T-cell (primary cell): ENCODE results near the gene PRKAA1. TPM values are rescaled to one million over a fixed set of nuclear protein-coding genes. Genes with fewer than 3 reads are reported as not detected.
"Not testable (repeated sequence)": the region's sequence is repeated elsewhere in the genome, so short reads cannot be mapped to it uniquely, and the experiment has no call there.

Experiments
- ATAC-seq, 4 experiments: fragments of 200-7000 bp in 3 of 4; fragments of 150-1000 bp in 1 of 4; cut with Tn5 transposase; replicated peaks in 1 of 4; 1 replicate in 3 of 4; 2 replicates in 1 of 4; pipeline ENCODE4 v1.10.0; 2021; ENCODE audit warnings: moderate library complexity in 3 of 4, mild to moderate bottlenecking in 2 of 4, moderate number of reproducible peaks in 1 of 4
- CTCF ChIA-PET, 2 donors: fragments of 300-600 bp; sonication (Branson Sonifier 250); formaldehyde crosslinking; loops; one replicate each; lab custom pipeline; 2022; ENCODE audit warnings: antibody characterized with exemption in 2 of 2; lab: Charles Lee
- POLR2A ChIA-PET, 2 donors: fragments of 300-600 bp; sonication (Branson Sonifier 250); formaldehyde crosslinking; loops; one replicate each; lab custom pipeline; 2022; ENCODE audit warnings: antibody characterized with exemption in 2 of 2; lab: Charles Lee
- DNase-seq, 35 experiments: peaks; one replicate each; pipeline versions ENCODE4 v3.0.0 to v3.0.0-alpha.2; 2013 to 2023
- H3K27ac ChIP-seq: one replicate; pipeline ENCODE4 v1.5.1; 2013; ENCODE audit warnings: low read length
- H3K27me3 ChIP-seq, 2 experiments: replicated peaks in 1 of 2; 1 replicate in 1 of 2; 2 replicates in 1 of 2; pipeline versions ENCODE4 v1.6.1 to v1.7.0; 2013; ENCODE audit warnings: low read length in 1 of 2, mixed read lengths in 1 of 2; ENCODE audit not compliant: control insufficient read depth in 2 of 2, insufficient read depth in 2 of 2; ENCODE audit errors: extremely low read depth in 1 of 2
- H3K36me3 ChIP-seq, 2 donors: 1 replicate in 1 of 2; 2 replicates in 1 of 2; pipeline versions ENCODE4 v1.6.1 to v1.7.0; 2013; ENCODE audit warnings: low read length in 1 of 2; ENCODE audit not compliant: control insufficient read depth in 2 of 2, insufficient read depth in 1 of 2; ENCODE audit errors: extremely low read depth in 1 of 2
- H3K4me1 ChIP-seq, 2 experiments: 1 replicate in 1 of 2; 2 replicates in 1 of 2; pipeline versions ENCODE4 v1.6.1 to v1.7.0; 2013; ENCODE audit warnings: low read length in 2 of 2, mixed read lengths in 1 of 2; ENCODE audit not compliant: insufficient read depth in 2 of 2, control insufficient read depth in 1 of 2; ENCODE audit errors: extremely low read depth in 1 of 2
- H3K4me3 ChIP-seq, 2 donors: 1 replicate in 1 of 2; 2 replicates in 1 of 2; pipeline versions ENCODE4 v1.5.1 to v1.7.0; 2013; ENCODE audit warnings: mild to moderate bottlenecking in 2 of 2, low read length in 1 of 2, moderate library complexity in 1 of 2; ENCODE audit not compliant: control insufficient read depth in 1 of 2; ENCODE audit errors: extremely low read depth in 1 of 2
- H3K9me3 ChIP-seq: 2 replicates; pipeline ENCODE4 v1.7.0; 2013
- H3K27ac Mint-ChIP-seq, 2 donors: one replicate each; pipeline ENCODE4 v1.8.0; 2020 to 2021; ENCODE audit warnings: mild to moderate bottlenecking in 2 of 2, mixed read lengths in 2 of 2
- H3K27me3 Mint-ChIP-seq, 2 donors: one replicate each; pipeline ENCODE4 v1.8.0; 2021 to 2022; ENCODE audit warnings: mixed read lengths in 2 of 2
- H3K36me3 Mint-ChIP-seq: one replicate; pipeline ENCODE4 v1.8.0; 2021; ENCODE audit warnings: mixed read lengths
- H3K4me1 Mint-ChIP-seq, 3 donors: one replicate each; pipeline ENCODE4 v1.8.0; 2020 to 2022; ENCODE audit warnings: mixed read lengths in 3 of 3, mild to moderate bottlenecking in 1 of 3
- H3K4me3 Mint-ChIP-seq, 3 donors: one replicate each; pipeline ENCODE4 v1.8.0; 2020 to 2022; ENCODE audit warnings: mild to moderate bottlenecking in 3 of 3, mixed read lengths in 3 of 3, moderate library complexity in 3 of 3
- H3K9me3 Mint-ChIP-seq, 3 donors: one replicate each; pipeline ENCODE4 v1.8.0; 2020 to 2022; ENCODE audit warnings: mixed read lengths in 3 of 3
- WGBS: methylation state at CpG from one replicate; pipeline ENCODE4 v1.1.5; 2013; ENCODE audit warnings: missing lambda C conversion rate; ENCODE audit not compliant: insufficient coverage; 5-methylcytosine and 5-hydroxymethylcytosine counted together
- total RNA-seq, 35 experiments: library from RNA in 6 of 35; stranded (reverse) in 6 of 35; fragments of 120-200 nt in 1 of 35; gene quantifications; one replicate each; pipeline versions ENCODE4 v1.2.1 to v1.2.4 and lab custom pipeline; 2013 to 2026

The PRKAA1 gene
- total RNA-seq, 5 donors from 2014 or later (not counting 1 experiment from before 2014, with no cell fraction given): 92.3 to 112 (median 96.7) TPM

DNA sequence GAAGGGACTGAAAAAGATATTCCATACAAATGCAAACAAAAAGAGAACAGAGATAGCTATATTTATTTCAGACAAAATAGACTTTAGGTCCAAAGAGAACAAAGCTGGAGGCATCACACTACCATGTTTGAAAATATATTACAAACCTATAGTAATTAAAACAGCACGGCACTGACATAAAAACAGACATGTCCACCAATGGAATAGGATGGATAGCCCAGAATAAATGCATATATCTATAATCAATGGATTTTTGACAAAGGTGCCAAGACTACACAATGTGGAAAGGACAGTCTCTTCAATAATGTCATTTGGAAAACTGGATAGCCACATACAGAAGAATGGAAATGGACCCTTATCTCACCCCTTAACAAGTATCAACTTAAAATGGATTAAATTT is 10.2 kb downstream of the PRKAA1 start:
- ChIA-PET CTCF (interaction anchor here (0.6 to 1.1 kb wide), 3 partner anchors 11 to 85 kb away, joined by 3 to 4 read pairs (median 3); no protein-coding TSS in a partner anchor), POLR2A (interaction anchor here (0.6 to 1.5 kb wide), 3 partner anchors 10 to 70 kb away, joined by 3 to 5 read pairs (median 4); partner anchors contain the start of gene PRKAA1 (in 1 of the 2))
- Mint-ChIP-seq H3K36me3 (peaks cover 39% of the 10 kb centered on the region), H3K27me3 (no peaks in the 10 kb centered on the region), H3K9me3 (peaks cover 0 to 8% (median 3%) of the 10 kb centered on the region in 3 donors), H3K4me3 (no peak overlapping the region), H3K4me1 (peaks cover 73% of the 10 kb centered on the region in 3 donors), H3K27ac (no peak overlapping the region)
- Histone ChIP-seq H3K4me1 (peaks cover 0 to 3% of the 10 kb centered on the region in 2 experiments), H3K27ac (no peak overlapping the region), H3K9me3 (no peaks in the 10 kb centered on the region), H3K36me3 (no peaks in the 10 kb centered on the region), H3K4me3 (no peak overlapping the region), H3K27me3 (no peaks in the 10 kb centered on the region)
- no CpG with 5 or more reads among the region's 1 CpG for WGBS
- DNase-seq (no peak), ATAC-seq (no peak)

DNA sequence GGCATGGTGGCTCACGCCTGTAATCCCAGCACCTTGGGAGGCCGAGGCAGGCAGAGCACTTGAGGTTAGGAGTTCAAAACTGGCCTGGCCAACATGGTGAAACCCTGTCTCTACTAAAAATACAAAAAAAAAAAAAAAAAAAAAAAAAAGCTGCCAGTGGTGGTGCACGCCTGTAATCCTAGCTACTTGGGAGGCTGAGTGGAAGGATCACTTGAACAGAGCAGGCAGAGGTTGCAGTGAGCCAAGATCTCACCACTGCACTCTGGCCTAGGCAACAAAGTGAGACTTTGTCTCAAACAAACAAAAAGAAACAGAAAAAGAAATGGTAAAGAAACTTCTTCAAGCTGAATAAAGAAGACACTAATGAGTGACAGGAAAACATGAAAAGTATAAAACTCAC is 11.5 kb downstream of the PRKAA1 start:
- H3K36me3 Mint-ChIP-seq: peaks cover 39% of the 10 kb centered on the region
- H3K9me3 Mint-ChIP-seq, H3K27ac Mint-ChIP-seq, DNase-seq, H3K4me3 Mint-ChIP-seq, H3K4me3 ChIP-seq, H3K36me3 ChIP-seq, H3K9me3 ChIP-seq, H3K4me1 ChIP-seq, H3K27ac ChIP-seq, ATAC-seq, H3K27me3 Mint-ChIP-seq, H3K27me3 ChIP-seq: not testable (repeated sequence)
- CTCF ChIA-PET: interaction anchor here (0.6 to 1.1 kb wide), 2 partner anchors 12 to 1503 kb away, joined by 3 to 4 read pairs; no protein-coding TSS in a partner anchor
- POLR2A ChIA-PET: interaction anchor here in 1 of 2 donors (0.6 to 1.5 kb wide), 2 partner anchors 12 to 52 kb away, joined by 5 read pairs; partner anchors contain the start of gene PRKAA1
- no CpG with 5 or more reads among the region's 3 CpGs for WGBS
- peaks cover 79 to 85% (median 79%) of the 10 kb centered on the region in 3 donors for H3K4me1 Mint-ChIP-seq

DNA sequence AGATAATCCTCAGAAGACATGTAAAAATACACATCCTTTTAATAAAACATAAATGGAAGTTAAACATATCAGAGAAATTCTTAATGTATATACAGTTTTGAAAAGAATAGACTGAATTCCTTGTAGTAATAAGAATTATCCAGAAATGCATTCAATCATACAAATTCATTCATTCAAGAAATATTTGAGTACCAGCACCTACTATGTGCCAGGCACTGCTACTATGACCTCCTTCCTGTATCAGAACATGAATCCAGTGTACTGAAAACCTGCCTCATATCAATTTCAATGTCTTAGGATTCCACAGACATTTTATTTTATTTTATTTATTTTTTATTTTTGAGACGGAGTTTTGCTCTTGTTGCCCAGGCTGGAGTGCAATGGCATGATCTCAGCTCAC is 13.3 kb downstream of the PRKAA1 start:
- WGBS: no CpG with 5 or more reads among the region's 1 CpG
- H3K36me3 Mint-ChIP-seq: peaks cover 34% of the 10 kb centered on the region
- H3K27me3 Mint-ChIP-seq: no peaks in the 10 kb centered on the region
- ChIA-PET POLR2A (interaction anchor here in 1 of 2 donors (0.5 kb wide), 1 partner anchor 1269 kb away, joined by 3 read pairs; no protein-coding TSS in a partner anchor), CTCF (no interaction called here)
- H3K9me3 Mint-ChIP-seq: peaks cover 0 to 8% (median 3%) of the 10 kb centered on the region in 3 donors
- H3K27me3 ChIP-seq: no peaks in the 10 kb centered on the region
- H3K27ac ChIP-seq: no peak overlapping the region
- no peaks in the 10 kb centered on the region for H3K9me3 ChIP-seq
- DNase-seq (no peak), ATAC-seq (no peak)
- peaks cover 79 to 80% (median 79%) of the 10 kb centered on the region in 3 donors for H3K4me1 Mint-ChIP-seq
- H3K4me1 ChIP-seq: peaks cover 0 to 2% of the 10 kb centered on the region in 2 experiments
- no peak overlapping the region for H3K4me3 ChIP-seq
- H3K4me3 Mint-ChIP-seq: no peak overlapping the region
- H3K27ac Mint-ChIP-seq: no peak overlapping the region
- H3K36me3 ChIP-seq: no peaks in the 10 kb centered on the region

GRCh38 chr5:40784027-40784653 is 14.0 kb downstream of the PRKAA1 start:
- ATAC-seq: no peak
- Histone ChIP-seq H3K27me3 (no peaks in the 10 kb centered on the region), H3K4me3 (no peak overlapping the region), H3K4me1 (no peaks in the 10 kb centered on the region), H3K9me3 (no peaks in the 10 kb centered on the region), H3K27ac (no peak overlapping the region), H3K36me3 (no peaks in the 10 kb centered on the region)
- no peak overlapping the region for H3K4me3 Mint-ChIP-seq
- DNase-seq: no peak
- H3K27me3 Mint-ChIP-seq: no peaks in the 10 kb centered on the region
- H3K27ac Mint-ChIP-seq: peak overlapping the region in 1 of 2 donors; percentile 59
- H3K9me3 Mint-ChIP-seq: peaks cover 0 to 8% (median 3%) of the 10 kb centered on the region in 3 donors
- WGBS: 100% methylated on average over 1 of the region's 1 CpG
- peaks cover 71 to 79% (median 78%) of the 10 kb centered on the region in 3 donors for H3K4me1 Mint-ChIP-seq
- ChIA-PET POLR2A (interaction anchor here in 1 of 2 donors (0.5 kb wide), 1 partner anchor 1268 kb away, joined by 3 read pairs; no protein-coding TSS in a partner anchor), CTCF (interaction anchor here in 1 of 2 donors (0.7 kb wide), 2 partner anchors 23 to 98 kb away, joined by 3 read pairs; no protein-coding TSS in a partner anchor)
- peaks cover 31% of the 10 kb centered on the region for H3K36me3 Mint-ChIP-seq

GRCh38 chr5:40781843-40782409 is 16.2 kb downstream of the PRKAA1 start:
- POLR2A ChIA-PET: no interaction called here
- H3K4me1 ChIP-seq: no peaks in the 10 kb centered on the region
- CTCF ChIA-PET: no interaction called here
- H3K4me3 ChIP-seq: no peak overlapping the region
- H3K36me3 Mint-ChIP-seq: peaks cover 14% of the 10 kb centered on the region
- ATAC-seq (no peak), DNase-seq (no peak)
- H3K27me3 Mint-ChIP-seq: no peaks in the 10 kb centered on the region
- no peaks in the 10 kb centered on the region for H3K36me3 ChIP-seq
- H3K27ac ChIP-seq: no peak overlapping the region
- peaks cover 52 to 67% (median 63%) of the 10 kb centered on the region in 3 donors for H3K4me1 Mint-ChIP-seq
- no peaks in the 10 kb centered on the region for H3K9me3 ChIP-seq
- peak overlapping the region in 1 of 2 donors; percentile 64 for H3K27ac Mint-ChIP-seq
- no peaks in the 10 kb centered on the region for H3K9me3 Mint-ChIP-seq
- H3K27me3 ChIP-seq: no peaks in the 10 kb centered on the region
- no peak overlapping the region for H3K4me3 Mint-ChIP-seq

DNA sequence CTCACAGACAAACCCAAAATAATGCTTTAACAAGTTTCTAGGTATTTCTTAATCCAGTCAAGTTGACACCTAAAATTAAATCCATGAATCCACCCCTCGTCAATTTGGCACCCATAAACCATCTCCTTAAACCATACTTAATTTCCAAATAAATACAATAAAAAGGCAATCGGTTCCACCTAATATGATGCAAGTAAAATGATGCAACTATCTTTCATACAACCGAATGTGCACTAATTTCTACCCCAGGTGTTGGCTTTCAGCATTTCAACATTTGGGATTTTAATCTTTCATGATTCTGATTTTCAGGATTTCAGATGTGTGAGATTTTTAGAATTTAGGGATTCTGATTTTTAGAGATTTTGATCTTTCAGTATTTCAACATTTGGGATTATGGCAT is 17.3 kb downstream of the PRKAA1 start:
- Histone ChIP-seq H3K27ac (no peak overlapping the region), H3K4me3 (no peak overlapping the region), H3K27me3 (no peaks in the 10 kb centered on the region), H3K36me3 (peaks cover 0 to 10% of the 10 kb centered on the region in 2 donors), H3K4me1 (no peaks in the 10 kb centered on the region), H3K9me3 (no peaks in the 10 kb centered on the region)
- ChIA-PET POLR2A (no interaction called here), CTCF (no interaction called here)
- Mint-ChIP-seq H3K27me3 (no peaks in the 10 kb centered on the region), H3K27ac (no peak overlapping the region), H3K9me3 (no peaks in the 10 kb centered on the region), H3K4me3 (no peak overlapping the region), H3K36me3 (peaks cover 17% of the 10 kb centered on the region), H3K4me1 (peaks cover 53 to 67% (median 61%) of the 10 kb centered on the region in 3 donors)
- no peak for DNase-seq
- WGBS: no CpG with 5 or more reads among the region's 3 CpGs
- no peak for ATAC-seq
